HT-29 (cell line): Measurements from ENCODE around the gene ROBO2. TPM values are rescaled to one million over a fixed set of nuclear protein-coding genes. Genes with fewer than 3 reads are reported as not detected.

ENCODE experiments used
- DNase-seq: peaks from one replicate; pipeline ENCODE4 v3.0.0-alpha.2; 2015; ENCODE audit warnings: low spot score
- total RNA-seq: library from RNA; depleted of rRNA; stranded (reverse); fragments of >200 nt; shearing (Covaris generic); gene quantifications from 2 replicates; pipeline ENCODE4 v1.2.3, GENCODE V29; 2014

ROBO2 gene
- total RNA-seq, 1 experiment from 2014 or later = 2.8 TPM

- DNase-seq = no peak
These were observed 82.8 kb downstream of the ROBO2 start for GRCh38 chr3:77122652-77123051.

- DNase-seq = no peak
These were observed 86.1 kb downstream of the ROBO2 start for GRCh38 chr3:77125966-77126365.

GRCh38 chr3:77134769-77135168 is 94.9 kb downstream of the ROBO2 start:
- no peak for DNase-seq

GRCh38 chr3:77137559-77137958 is 97.7 kb downstream of the ROBO2 start:
- no peak for DNase-seq

- no peak for DNase-seq
These were observed 99.7 kb downstream of the ROBO2 start for GRCh38 chr3:77139624-77140023.

- DNase-seq = no peak
These were observed 101.5 kb downstream of the ROBO2 start for GRCh38 chr3:77141423-77141822.

GRCh38 chr3:77142578-77142977 is 102.7 kb downstream of the ROBO2 start:
- DNase-seq = no peak

- DNase-seq = no peak
These were observed 106.1 kb downstream of the ROBO2 start for GRCh38 chr3:77146004-77146403.

- no peak for DNase-seq
These were observed 108.1 kb downstream of the ROBO2 start for GRCh38 chr3:77147836-77148578.

- DNase-seq = no peak
These were observed 109.5 kb downstream of the ROBO2 start for GRCh38 chr3:77149382-77149781.

GRCh38 chr3:77150028-77150427 is 110.1 kb downstream of the ROBO2 start:
- no peak for DNase-seq

GRCh38 chr3:77150759-77151158 is 110.9 kb downstream of the ROBO2 start:
- DNase-seq = no peak

GRCh38 chr3:77158730-77159581 is 119.1 kb downstream of the ROBO2 start:
- peak; percentile 18 for DNase-seq

- no peak for DNase-seq
These were observed 121.1 kb downstream of the ROBO2 start for GRCh38 chr3:77160931-77161497.

GRCh38 chr3:77169823-77170222 is 129.9 kb downstream of the ROBO2 start:
- no peak for DNase-seq

- DNase-seq = no peak
These were observed 131.1 kb downstream of the ROBO2 start for GRCh38 chr3:77171026-77171425.

GRCh38 chr3:77179762-77180161 is 139.9 kb downstream of the ROBO2 start:
- no peak for DNase-seq

- DNase-seq = no peak
These were observed 142.4 kb downstream of the ROBO2 start for GRCh38 chr3:77182341-77182740.

GRCh38 chr3:77186319-77186718 is 146.4 kb downstream of the ROBO2 start:
- DNase-seq = no peak

- no peak for DNase-seq
These were observed 146.8 kb downstream of the ROBO2 start for GRCh38 chr3:77186728-77187127.

GRCh38 chr3:77188210-77188609 is 148.3 kb downstream of the ROBO2 start:
- no peak for DNase-seq

- DNase-seq = no peak
These were observed 149.4 kb downstream of the ROBO2 start for GRCh38 chr3:77189258-77189657.

- DNase-seq = no peak
These were observed 149.8 kb downstream of the ROBO2 start for GRCh38 chr3:77189684-77190083.
